Measurements from ENCODE around the gene TCERG1L.

DNA sequence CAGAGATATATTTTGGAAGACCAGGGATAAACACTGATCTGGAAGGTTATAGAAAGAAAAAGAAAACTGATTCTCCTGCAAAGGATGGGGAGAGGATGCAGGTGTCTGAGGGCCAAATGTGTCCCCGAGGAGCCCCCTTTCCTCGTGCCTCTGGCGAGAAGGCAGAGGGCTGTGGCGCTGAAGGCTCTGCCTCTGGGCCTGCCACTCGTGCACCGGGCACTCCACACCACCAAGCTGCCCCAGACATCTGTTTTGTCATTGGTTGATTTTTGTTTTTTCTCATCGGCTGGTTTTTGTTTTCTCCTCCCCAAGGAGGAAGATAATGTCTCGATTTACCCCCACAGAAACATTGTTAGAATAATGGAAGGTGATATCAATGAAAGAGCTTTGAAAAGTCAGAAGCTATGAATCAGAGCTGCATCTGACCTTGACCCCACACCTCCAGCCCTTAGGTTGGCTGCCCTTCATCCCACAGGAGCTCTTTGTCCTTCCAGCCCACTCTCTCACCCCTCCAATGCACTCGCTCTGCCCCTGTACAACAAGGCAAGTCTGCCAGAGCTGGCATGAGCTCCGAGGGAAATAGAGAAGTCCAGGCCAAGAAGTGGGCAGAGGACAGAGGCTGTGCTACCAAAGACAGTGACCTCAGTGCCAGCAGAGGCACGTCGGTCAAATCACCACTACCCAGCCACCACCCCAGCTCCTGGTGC, 124.8 kb downstream of the TCERG1L start:
- no peak for TF ChIP-seq EZH2 (IDR thresholded peaks at IDR 0.05; ENCODE audit: borderline replicate concordance)
- no peak for TF ChIP-seq CTCF (IDR thresholded peaks at IDR 0.05; ENCODE audit: poor library complexity)
- TF ChIP-seq EZH2phosphoT487 (IDR thresholded peaks at IDR 0.05; ENCODE audit: low read depth, severe bottlenecking, unreplicated experiment), result no peak
